NCI-H2227 (cell line): ENCODE results near the gene TMEM11.

ENCODE experiments used
- DNase-seq: peaks from one replicate; lab custom pipeline; 2025; ENCODE audit not compliant: unreplicated experiment; lab: John Stamatoyannopoulos, UW

Gene TMEM11

GRCh38 chr17:21186399-21187187, 27.4 kb downstream of the TMEM11 start:
- no peak for DNase-seq

- DNase-seq: no peak
Measured at GRCh38 chr17:21185061-21185460, 28.9 kb downstream of the TMEM11 start.

GRCh38 chr17:21184570-21184969, 29.4 kb downstream of the TMEM11 start:
- no peak for DNase-seq

GRCh38 chr17:21183468-21183867, 30.5 kb downstream of the TMEM11 start:
- no peak for DNase-seq

- DNase-seq: no peak
Measured at GRCh38 chr17:21177854-21178600, 35.9 kb downstream of the TMEM11 start.

GRCh38 chr17:21177401-21177800, 36.6 kb downstream of the TMEM11 start:
- DNase-seq: no peak

GRCh38 chr17:21176773-21177395, 37.1 kb downstream of the TMEM11 start:
- DNase-seq: no peak

- no peak for DNase-seq
Measured at GRCh38 chr17:21174713-21175112, 39.2 kb downstream of the TMEM11 start.

GRCh38 chr17:21174186-21174585, 39.8 kb downstream of the TMEM11 start:
- DNase-seq: no peak

- DNase-seq: no peak
Measured at GRCh38 chr17:21173543-21173942, 40.4 kb downstream of the TMEM11 start.

GRCh38 chr17:21172846-21173245, 41.1 kb downstream of the TMEM11 start:
- DNase-seq: no peak

GRCh38 chr17:21171970-21172510, 41.9 kb downstream of the TMEM11 start:
- DNase-seq: no peak

GRCh38 chr17:21171309-21171922, 42.5 kb downstream of the TMEM11 start:
- no peak for DNase-seq

GRCh38 chr17:21170809-21171208, 43.2 kb downstream of the TMEM11 start:
- DNase-seq: no peak

GRCh38 chr17:21169496-21169895, 44.5 kb downstream of the TMEM11 start:
- DNase-seq: no peak

- DNase-seq: no peak
Measured at GRCh38 chr17:21168555-21168865, 45.5 kb downstream of the TMEM11 start.

GRCh38 chr17:21167303-21167702, 46.7 kb downstream of the TMEM11 start:
- no peak for DNase-seq

GRCh38 chr17:21166595-21167210, 47.3 kb downstream of the TMEM11 start:
- DNase-seq: no peak

- DNase-seq: no peak
Measured at GRCh38 chr17:21165922-21166594, 47.9 kb downstream of the TMEM11 start.

- no peak for DNase-seq
Measured at GRCh38 chr17:21164620-21165019, 49.3 kb downstream of the TMEM11 start.
